GM23338 (cell line): ENCODE data around the gene USP20. TPM values are rescaled to one million over a fixed set of nuclear protein-coding genes. Genes with fewer than 3 reads are reported as not detected.

Experiments used
- ATAC-seq: fragments of 200-7000 bp; cut with Tn5 transposase; 3 replicates; pipeline ENCODE4 v1.9.1; 2020
- DNase-seq: peaks from one replicate; pipeline ENCODE4 v3.0.0-alpha.2; 2015; ENCODE audit warnings: low spot score
- H2AFZ ChIP-seq: fragments of 200-600 bp; sonication (generic); 2 replicates; pipeline ENCODE4 v1.8.0; 2016; ENCODE audit warnings: antibody characterized with exemption, mild to moderate bottlenecking, moderate library complexity
- H3F3A ChIP-seq: fragments of 200-600 bp; sonication (generic); replicated peaks from 2 replicates; pipeline ENCODE4 v1.8.0; 2017; ENCODE audit warnings: antibody characterized with exemption, mixed run types, low read depth
- H3K27ac ChIP-seq: fragments of 200-600 bp; sonication (generic); 2 replicates; pipeline ENCODE4 v1.6.1; 2016; ENCODE audit warnings: low read depth
- H3K27me3 ChIP-seq: fragments of 200-600 bp; sonication (generic); 2 replicates; pipeline ENCODE4 v1.8.0; 2016; ENCODE audit warnings: mild to moderate bottlenecking, mixed run types, moderate library complexity; ENCODE audit not compliant: insufficient read depth
- H3K36me3 ChIP-seq: fragments of 200-600 bp; sonication (generic); 2 replicates; pipeline ENCODE4 v1.8.0; 2016; ENCODE audit warnings: mild to moderate bottlenecking; ENCODE audit not compliant: insufficient read depth
- H3K4me1 ChIP-seq: fragments of 200-600 bp; sonication (generic); 2 replicates; pipeline ENCODE4 v1.8.0; 2016; ENCODE audit warnings: mild to moderate bottlenecking, moderate library complexity; ENCODE audit not compliant: insufficient read depth
- H3K4me2 ChIP-seq: fragments of 200-600 bp; sonication (generic); 2 replicates; pipeline ENCODE4 v1.7.1; 2017; ENCODE audit warnings: mixed run types
- H3K4me3 ChIP-seq: fragments of 200-600 bp; sonication (generic); 2 replicates; pipeline ENCODE4 v1.6.1; 2016; ENCODE audit warnings: mixed run types
- H3K79me2 ChIP-seq: fragments of 200-600 bp; sonication (generic); replicated peaks from 2 replicates; pipeline ENCODE4 v1.8.0; 2017; ENCODE audit warnings: mild to moderate bottlenecking; ENCODE audit not compliant: insufficient read depth
- H3K9me2 ChIP-seq: fragments of 200-600 bp; sonication (generic); 2 replicates; pipeline ENCODE4 v1.8.0; 2017; ENCODE audit not compliant: insufficient read depth
- H4K20me1 ChIP-seq: fragments of 200-600 bp; sonication (generic); replicated peaks from 2 replicates; pipeline ENCODE4 v1.8.0; 2017; ENCODE audit warnings: mild to moderate bottlenecking; ENCODE audit not compliant: insufficient read depth
- H3K27ac Mint-ChIP-seq: 2 replicates; pipeline ENCODE4 v1.8.0; 2020; ENCODE audit warnings: inconsistent platforms, mild to moderate bottlenecking, moderate library complexity, mixed read lengths
- H3K27me3 Mint-ChIP-seq: 3 replicates; pipeline ENCODE4 v1.8.0; 2022; ENCODE audit warnings: low read depth, mild to moderate bottlenecking, moderate library complexity, mixed read lengths, inconsistent platforms; ENCODE audit not compliant: insufficient read depth, poor library complexity
- H3K36me3 Mint-ChIP-seq: 3 replicates; pipeline ENCODE4 v1.8.0; 2021; ENCODE audit warnings: low read depth, mild to moderate bottlenecking, inconsistent platforms, moderate library complexity, mixed read lengths
- H3K4me1 Mint-ChIP-seq: 3 replicates; pipeline ENCODE4 v1.8.0; 2020; ENCODE audit warnings: mild to moderate bottlenecking, inconsistent platforms, mixed read lengths
- H3K4me3 Mint-ChIP-seq: 3 replicates; pipeline ENCODE4 v1.8.0; 2021; ENCODE audit warnings: moderate library complexity, mild to moderate bottlenecking, inconsistent platforms, mixed read lengths
- H3K9me3 Mint-ChIP-seq: 3 replicates; pipeline ENCODE4 v1.8.0; 2020; ENCODE audit warnings: moderate library complexity, mild to moderate bottlenecking, inconsistent platforms, mixed read lengths
- CREB1 ChIP-seq: fragments of 250-450 bp; sonication (Bioruptor Pico); IDR thresholded peaks from 2 replicates; pipeline ENCODE4 v1.5.0; 2020; ENCODE audit warnings: low read depth, mild to moderate bottlenecking, moderate library complexity
- ETS1 ChIP-seq: IDR thresholded peaks from 2 replicates; pipeline ENCODE4 v1.6.1; 2016; ENCODE audit warnings: antibody characterized with exemption
- NANOG ChIP-seq: IDR thresholded peaks from 2 replicates; pipeline ENCODE4 v1.6.1; 2016; ENCODE audit warnings: antibody characterized with exemption, borderline replicate concordance
- POLR2AphosphoS5 ChIP-seq: IDR thresholded peaks from 2 replicates; pipeline ENCODE4 v1.6.1; 2016; ENCODE audit warnings: antibody characterized with exemption, low read depth
- STAT1 ChIP-seq: IDR thresholded peaks from one replicate; pipeline ENCODE4 v1.6.1; 2016; ENCODE audit warnings: antibody characterized with exemption; ENCODE audit not compliant: unreplicated experiment
- ZNF114 ChIP-seq: fragments of 250-450 bp; sonication (Bioruptor Pico); IDR thresholded peaks from 2 replicates; pipeline ENCODE4 v1.5.0; 2020; ENCODE audit warnings: mild to moderate bottlenecking, moderate library complexity
- ZNF331 ChIP-seq: fragments of 250-450 bp; sonication (Bioruptor Pico); IDR thresholded peaks from 2 replicates; pipeline ENCODE4 v1.5.0; 2020; ENCODE audit warnings: low read depth, mild to moderate bottlenecking, moderate library complexity
- polyA plus RNA-seq: library from polyadenylated mRNA; unstranded; fragments of >200 nt; fragmentation: Nextera tagmentation; extraction: Ambion mirVana; gene quantifications from 2 replicates; pipeline ENCODE4 v1.2.1, GENCODE V29; 2016
- total RNA-seq: library from RNA; depleted of rRNA; stranded (reverse); fragments of >200 nt; shearing (Covaris generic); gene quantifications from 2 replicates; pipeline ENCODE4 v1.2.3, GENCODE V29; 2014
- TF ChIP-seq, protein P1 (sequence below): IDR thresholded peaks from one replicate; pipeline ENCODE4 v1.6.1; 2018; ENCODE audit warnings: antibody characterized with exemption; ENCODE audit not compliant: unreplicated experiment
- TF ChIP-seq, protein P2 (sequence below): fragments of 250-450 bp; sonication (Bioruptor Pico); IDR thresholded peaks from 2 replicates; pipeline ENCODE4 v1.5.0; 2020; ENCODE audit warnings: mild to moderate bottlenecking, moderate library complexity

USP20 gene
- total and polyA plus RNA-seq, 2 experiments from 2014 or later, result 10.4 to 13.0 TPM

DNA sequence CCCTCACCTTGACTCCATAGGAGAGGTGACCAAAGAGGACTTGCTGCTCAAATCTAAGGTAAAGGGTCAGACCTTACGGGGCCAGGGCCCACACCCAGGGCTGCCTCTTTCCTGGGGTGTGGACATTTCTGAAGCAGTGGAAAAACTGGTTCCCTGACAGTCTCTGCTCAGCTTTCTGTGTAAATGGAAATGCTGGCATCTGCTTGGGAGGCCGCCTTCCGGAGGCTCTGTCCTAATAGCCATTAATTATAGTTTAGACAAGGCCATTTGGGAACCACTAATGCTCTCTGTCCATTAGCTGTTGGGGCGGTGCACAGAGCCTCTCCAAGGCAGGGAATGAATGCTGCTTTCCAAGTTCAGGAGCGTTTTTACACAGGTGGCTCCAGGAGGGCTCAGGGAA, 17.3 kb downstream of the USP20 start (continued):
- TF ChIP-seq STAT1 (no peak), ZNF114 (CRISPR knock-in tag) (no peak), POLR2AphosphoS5 (no peak), ETS1 (no peak), CREB1 (no peak), NANOG (no peak), ZNF331 (CRISPR knock-in tag) (no peak)
- TF ChIP-seq, protein P1, sequence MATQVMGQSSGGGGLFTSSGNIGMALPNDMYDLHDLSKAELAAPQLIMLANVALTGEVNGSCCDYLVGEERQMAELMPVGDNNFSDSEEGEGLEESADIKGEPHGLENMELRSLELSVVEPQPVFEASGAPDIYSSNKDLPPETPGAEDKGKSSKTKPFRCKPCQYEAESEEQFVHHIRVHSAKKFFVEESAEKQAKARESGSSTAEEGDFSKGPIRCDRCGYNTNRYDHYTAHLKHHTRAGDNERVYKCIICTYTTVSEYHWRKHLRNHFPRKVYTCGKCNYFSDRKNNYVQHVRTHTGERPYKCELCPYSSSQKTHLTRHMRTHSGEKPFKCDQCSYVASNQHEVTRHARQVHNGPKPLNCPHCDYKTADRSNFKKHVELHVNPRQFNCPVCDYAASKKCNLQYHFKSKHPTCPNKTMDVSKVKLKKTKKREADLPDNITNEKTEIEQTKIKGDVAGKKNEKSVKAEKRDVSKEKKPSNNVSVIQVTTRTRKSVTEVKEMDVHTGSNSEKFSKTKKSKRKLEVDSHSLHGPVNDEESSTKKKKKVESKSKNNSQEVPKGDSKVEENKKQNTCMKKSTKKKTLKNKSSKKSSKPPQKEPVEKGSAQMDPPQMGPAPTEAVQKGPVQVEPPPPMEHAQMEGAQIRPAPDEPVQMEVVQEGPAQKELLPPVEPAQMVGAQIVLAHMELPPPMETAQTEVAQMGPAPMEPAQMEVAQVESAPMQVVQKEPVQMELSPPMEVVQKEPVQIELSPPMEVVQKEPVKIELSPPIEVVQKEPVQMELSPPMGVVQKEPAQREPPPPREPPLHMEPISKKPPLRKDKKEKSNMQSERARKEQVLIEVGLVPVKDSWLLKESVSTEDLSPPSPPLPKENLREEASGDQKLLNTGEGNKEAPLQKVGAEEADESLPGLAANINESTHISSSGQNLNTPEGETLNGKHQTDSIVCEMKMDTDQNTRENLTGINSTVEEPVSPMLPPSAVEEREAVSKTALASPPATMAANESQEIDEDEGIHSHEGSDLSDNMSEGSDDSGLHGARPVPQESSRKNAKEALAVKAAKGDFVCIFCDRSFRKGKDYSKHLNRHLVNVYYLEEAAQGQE, result no peak

DNA sequence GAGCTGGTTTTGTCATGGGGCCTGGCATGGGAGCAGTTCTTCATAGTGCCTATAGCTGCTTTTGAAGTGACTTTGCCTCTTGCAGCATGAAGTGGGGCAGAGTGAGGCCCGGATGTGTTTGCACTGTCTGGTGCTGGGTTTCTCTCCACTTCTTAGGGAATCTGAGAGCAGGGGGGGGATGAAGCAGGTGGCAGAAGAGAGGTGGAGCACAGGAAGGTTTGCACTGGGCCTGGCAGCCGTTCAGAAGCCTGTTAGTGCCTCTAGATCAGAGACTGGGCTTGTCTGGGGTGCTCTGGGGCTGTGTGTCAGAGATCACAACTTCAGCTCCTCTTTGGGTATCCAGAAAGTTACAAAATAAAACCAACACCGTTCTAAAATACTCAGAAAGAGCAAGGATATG, 18.4 kb downstream of the USP20 start:
- Histone ChIP-seq H3K4me2 (no peak overlapping the region), H3F3A (no peaks in the 10 kb centered on the region), H4K20me1 (no peaks in the 10 kb centered on the region; the same call in 1 of the 2 replicates), H3K27ac (no peak overlapping the region), H3K36me3 (no peaks in the 10 kb centered on the region), H2AFZ (no peak overlapping the region), H3K79me2 (no peaks in the 10 kb centered on the region), H3K4me1 (no peaks in the 10 kb centered on the region), H3K4me3 (no peak overlapping the region), H3K9me2 (no peaks in the 10 kb centered on the region), H3K27me3 (no peaks in the 10 kb centered on the region)
- Mint-ChIP-seq H3K4me1 (no peaks in the 10 kb centered on the region), H3K4me3 (no peak overlapping the region), H3K36me3 (peaks cover 12% of the 10 kb centered on the region), H3K9me3 (no peaks in the 10 kb centered on the region), H3K27me3 (peaks cover 3% of the 10 kb centered on the region), H3K27ac (no peak overlapping the region)
- ATAC-seq (no peak), DNase-seq (no peak)
- no peak for TF ChIP-seq ZNF331 (CRISPR knock-in tag)
- no peak for TF ChIP-seq POLR2AphosphoS5
- TF ChIP-seq, protein P2, sequence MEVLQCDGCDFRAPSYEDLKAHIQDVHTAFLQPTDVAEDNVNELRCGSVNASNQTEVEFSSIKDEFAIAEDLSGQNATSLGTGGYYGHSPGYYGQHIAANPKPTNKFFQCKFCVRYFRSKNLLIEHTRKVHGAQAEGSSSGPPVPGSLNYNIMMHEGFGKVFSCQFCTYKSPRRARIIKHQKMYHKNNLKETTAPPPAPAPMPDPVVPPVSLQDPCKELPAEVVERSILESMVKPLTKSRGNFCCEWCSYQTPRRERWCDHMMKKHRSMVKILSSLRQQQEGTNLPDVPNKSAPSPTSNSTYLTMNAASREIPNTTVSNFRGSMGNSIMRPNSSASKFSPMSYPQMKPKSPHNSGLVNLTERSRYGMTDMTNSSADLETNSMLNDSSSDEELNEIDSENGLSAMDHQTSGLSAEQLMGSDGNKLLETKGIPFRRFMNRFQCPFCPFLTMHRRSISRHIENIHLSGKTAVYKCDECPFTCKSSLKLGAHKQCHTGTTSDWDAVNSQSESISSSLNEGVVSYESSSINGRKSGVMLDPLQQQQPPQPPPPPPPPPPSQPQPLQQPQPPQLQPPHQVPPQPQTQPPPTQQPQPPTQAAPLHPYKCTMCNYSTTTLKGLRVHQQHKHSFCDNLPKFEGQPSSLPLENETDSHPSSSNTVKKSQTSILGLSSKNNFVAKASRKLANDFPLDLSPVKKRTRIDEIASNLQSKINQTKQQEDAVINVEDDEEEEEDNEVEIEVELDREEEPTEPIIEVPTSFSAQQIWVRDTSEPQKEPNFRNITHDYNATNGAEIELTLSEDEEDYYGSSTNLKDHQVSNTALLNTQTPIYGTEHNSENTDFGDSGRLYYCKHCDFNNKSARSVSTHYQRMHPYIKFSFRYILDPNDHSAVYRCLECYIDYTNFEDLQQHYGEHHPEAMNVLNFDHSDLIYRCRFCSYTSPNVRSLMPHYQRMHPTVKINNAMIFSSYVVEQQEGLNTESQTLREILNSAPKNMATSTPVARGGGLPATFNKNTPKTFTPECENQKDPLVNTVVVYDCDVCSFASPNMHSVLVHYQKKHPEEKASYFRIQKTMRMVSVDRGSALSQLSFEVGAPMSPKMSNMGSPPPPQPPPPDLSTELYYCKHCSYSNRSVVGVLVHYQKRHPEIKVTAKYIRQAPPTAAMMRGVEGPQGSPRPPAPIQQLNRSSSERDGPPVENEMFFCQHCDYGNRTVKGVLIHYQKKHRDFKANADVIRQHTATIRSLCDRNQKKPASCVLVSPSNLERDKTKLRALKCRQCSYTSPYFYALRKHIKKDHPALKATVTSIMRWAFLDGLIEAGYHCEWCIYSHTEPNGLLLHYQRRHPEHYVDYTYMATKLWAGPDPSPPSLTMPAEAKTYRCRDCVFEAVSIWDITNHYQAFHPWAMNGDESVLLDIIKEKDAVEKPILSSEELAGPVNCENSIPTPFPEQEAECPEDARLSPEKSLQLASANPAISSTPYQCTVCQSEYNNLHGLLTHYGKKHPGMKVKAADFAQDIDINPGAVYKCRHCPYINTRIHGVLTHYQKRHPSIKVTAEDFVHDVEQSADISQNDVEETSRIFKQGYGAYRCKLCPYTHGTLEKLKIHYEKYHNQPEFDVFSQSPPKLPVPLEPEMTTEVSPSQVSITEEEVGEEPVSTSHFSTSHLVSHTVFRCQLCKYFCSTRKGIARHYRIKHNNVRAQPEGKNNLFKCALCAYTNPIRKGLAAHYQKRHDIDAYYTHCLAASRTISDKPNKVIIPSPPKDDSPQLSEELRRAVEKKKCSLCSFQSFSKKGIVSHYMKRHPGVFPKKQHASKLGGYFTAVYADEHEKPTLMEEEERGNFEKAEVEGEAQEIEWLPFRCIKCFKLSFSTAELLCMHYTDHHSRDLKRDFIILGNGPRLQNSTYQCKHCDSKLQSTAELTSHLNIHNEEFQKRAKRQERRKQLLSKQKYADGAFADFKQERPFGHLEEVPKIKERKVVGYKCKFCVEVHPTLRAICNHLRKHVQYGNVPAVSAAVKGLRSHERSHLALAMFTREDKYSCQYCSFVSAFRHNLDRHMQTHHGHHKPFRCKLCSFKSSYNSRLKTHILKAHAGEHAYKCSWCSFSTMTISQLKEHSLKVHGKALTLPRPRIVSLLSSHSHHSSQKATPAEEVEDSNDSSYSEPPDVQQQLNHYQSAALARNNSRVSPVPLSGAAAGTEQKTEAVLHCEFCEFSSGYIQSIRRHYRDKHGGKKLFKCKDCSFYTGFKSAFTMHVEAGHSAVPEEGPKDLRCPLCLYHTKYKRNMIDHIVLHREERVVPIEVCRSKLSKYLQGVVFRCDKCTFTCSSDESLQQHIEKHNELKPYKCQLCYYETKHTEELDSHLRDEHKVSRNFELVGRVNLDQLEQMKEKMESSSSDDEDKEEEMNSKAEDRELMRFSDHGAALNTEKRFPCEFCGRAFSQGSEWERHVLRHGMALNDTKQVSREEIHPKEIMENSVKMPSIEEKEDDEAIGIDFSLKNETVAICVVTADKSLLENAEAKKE (CRISPR knock-in tag), result no peak
- TF ChIP-seq ZNF114 (CRISPR knock-in tag), result no peak
